Suppressor macrophage (primary cell): ENCODE data around the gene ZNF619.

Experiments
- DNase-seq, 4 experiments: peaks; one replicate each; pipeline ENCODE4 v3.0.0-alpha.2; 2020 to 2022

The ZNF619 gene

GRCh38 chr3:40465456-40465855, 11.5 kb upstream of the ZNF619 start:
- no peak for DNase-seq

GRCh38 chr3:40468018-40468417, 8.9 kb upstream of the ZNF619 start:
- DNase-seq, result no peak

DNA sequence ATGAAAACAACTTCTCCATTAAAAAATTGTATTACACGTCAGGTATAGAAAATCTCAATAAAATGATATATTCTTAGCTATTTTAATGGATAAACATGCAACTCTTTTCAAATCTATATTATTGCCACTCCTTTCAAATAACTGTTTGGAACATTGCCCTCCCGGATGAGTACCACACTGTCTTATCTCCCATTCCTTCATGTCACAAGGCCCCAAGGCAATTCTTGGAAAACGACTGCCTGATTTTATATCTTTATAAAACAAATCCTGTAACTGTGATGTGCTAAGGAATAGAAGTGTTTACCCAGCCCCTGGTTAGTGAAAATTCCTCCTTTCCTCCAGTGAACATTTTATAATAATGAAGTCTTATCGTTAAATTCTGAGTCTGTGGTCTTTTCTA, 6.2 kb upstream of the ZNF619 start:
- DNase-seq, result no peak

- peak; percentile 42 to 74 (median 62) for DNase-seq
Observed at GRCh38 chr3:40477666-40478065, 744 bp downstream of the ZNF619 start.

- no peak for DNase-seq
Observed at GRCh38 chr3:40487172-40487571, 10.2 kb downstream of the ZNF619 start.

DNA sequence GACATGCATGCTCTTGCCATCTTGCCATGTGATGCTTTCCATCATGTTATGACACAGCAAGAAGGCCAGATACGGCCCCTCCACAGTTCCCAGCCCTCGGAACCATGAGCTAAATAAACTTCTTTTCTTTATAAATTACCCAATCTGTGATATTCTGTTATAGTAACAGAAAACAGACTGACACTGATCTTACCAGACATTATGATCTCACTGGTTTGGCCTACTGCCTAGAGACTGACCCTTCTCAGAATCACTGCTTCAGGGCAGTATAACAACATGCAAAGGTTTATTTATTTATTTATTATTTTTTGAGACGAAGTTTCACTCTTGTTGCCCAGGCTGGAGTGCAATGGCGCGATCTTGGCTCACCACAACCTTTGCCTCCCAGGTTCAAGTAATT, 14.0 kb downstream of the ZNF619 start:
- no peak for DNase-seq

DNA sequence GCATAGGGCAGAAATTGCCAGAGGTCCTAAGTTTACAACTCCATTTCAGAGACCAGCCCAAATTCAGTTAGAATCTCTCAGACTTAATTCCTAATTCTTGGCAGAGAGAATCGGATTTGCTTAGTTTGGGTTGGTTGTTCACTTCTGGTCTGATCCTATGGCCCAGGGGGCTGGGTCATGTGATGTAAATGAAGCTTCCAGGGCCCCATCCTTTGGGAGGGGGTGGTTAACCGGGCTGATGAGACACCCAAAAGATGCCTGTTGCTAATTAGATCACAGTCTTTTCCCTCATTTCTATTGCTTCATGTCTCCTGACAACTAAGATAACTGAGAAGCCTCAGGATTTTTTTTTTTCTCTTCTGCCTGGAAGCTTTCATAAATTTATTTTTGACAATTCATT, 17.8 kb downstream of the ZNF619 start:
- DNase-seq, result no peak

DNA sequence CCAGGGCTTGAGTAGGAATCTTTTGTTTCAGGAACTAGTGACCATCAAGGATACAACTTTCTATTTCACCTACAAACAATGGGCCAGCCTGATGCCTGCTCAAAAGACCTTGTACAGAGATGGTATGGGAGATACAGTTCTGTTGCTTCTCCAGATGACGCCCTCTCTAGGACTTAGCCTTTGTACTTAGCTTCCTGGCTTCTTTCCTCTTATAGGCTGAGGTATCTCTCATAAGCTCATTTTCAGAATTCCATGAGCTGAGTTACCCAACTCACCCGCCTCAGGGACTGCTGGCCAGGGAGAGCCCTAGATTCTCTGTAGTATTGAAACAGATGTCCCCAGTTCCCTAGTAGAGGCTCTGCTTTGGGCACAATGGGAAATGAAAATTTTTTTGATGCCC, 20.4 kb downstream of the ZNF619 start:
- DNase-seq, result no peak

DNA sequence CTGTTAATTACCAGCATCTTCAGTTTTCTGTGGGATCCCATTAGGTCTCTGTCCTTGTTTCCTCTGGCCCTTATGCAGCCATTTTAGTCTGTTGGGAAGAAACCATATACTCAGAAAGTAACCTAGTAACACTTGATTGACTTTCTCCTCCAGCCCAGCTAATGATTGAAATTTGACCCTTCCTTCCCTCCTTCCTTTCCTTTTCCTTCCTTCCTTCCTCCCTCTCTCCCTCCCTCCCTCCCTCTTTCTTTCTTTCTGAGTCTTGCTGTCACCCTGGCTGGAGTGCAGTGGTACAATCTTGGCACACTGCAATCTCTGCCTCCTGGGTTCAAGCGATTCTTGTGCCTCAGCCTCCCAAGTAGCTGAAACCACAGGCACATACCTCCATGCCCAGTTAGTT, 23.0 kb downstream of the ZNF619 start:
- no peak for DNase-seq

- no peak for DNase-seq
Observed at GRCh38 chr3:40502034-40502433, 25.1 kb downstream of the ZNF619 start.

DNA sequence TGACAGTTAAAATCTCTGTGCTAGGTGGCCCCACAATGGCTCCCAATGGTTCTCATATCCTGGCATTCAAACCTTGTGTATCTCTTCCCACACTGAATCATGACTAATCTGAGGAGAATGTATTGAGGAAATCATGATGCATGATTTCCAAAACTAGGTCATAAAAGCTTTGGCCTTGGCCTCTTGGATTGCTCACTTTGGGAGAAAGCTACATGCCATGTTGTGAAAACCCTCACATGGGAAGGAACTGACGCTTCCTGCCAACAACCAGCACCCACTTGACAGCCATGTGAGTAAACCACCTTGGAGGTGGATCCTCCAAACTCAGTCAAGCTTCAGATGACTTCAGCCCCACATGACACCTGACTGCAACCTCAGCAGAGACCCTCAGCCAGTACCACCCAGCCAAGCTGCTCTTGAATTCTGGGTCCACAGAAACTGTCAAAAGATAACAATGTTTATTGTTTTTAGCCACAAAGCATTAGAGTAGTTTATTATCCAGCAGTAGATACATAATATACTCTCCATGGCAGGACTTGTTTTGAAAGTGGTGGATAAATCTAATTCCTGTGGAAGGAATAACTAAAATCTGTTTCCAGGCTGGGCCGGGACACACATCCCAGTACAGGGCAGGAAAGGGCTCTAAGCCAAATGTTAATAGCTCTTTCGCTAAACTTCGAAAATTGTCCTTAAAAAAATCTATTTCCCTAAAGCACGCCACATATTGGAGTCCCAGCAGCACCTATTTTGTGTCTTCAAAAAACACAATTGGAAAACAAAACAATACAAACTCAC, 27.9 kb downstream of the ZNF619 start:
- peak; percentile 75 to 93 (median 86) for DNase-seq

DNA sequence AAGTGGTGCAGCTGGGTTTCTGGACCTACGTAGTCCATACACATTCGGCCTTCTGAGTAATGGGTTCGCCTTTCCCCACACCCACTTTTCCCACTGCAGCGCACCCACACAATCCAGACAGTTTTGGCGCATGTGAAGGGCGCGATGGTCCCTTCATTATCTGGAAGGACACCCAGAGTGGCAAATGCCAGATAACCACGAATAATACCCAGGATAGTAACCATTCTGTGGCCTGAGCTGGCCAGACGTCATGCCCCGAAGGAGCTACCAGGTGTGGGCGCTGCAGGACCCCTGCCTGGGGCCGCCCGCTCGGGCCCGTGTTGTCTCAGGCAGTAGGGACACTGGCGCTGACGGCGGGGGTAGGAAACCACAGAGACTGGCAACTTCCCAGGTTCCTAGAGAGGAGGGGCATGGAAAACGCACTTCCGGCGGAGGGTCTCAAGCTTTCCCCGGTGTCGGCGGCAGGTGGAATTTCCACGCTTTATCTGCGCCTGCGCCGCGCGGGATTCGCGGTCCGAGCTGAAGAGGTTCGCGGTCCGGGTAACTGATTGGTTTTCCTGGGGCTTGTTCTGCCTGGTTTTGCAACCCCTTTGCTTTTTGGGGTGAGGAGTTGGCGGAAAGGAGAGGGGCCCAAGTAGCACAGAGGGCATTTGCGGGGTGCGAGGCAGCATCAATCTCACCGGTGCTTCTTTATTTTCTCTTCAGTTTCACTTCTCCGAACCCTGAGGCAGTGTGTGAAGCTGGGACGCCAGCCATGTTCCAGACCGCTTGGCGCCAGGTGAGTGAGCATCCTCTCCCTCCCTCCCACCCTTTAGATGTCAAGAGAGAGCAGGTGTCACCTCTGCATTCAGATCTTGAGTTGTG, 28.9 kb downstream of the ZNF619 start, which contains the start of gene ZNF620:
Gene ZNF620, plus strand, starts transcription at position 441 of the 864 bp plus-strand sequence. Its CDS starts 314 bp downstream, at position 755.
- peak; percentile 47 to 69 (median 52) for DNase-seq

DNA sequence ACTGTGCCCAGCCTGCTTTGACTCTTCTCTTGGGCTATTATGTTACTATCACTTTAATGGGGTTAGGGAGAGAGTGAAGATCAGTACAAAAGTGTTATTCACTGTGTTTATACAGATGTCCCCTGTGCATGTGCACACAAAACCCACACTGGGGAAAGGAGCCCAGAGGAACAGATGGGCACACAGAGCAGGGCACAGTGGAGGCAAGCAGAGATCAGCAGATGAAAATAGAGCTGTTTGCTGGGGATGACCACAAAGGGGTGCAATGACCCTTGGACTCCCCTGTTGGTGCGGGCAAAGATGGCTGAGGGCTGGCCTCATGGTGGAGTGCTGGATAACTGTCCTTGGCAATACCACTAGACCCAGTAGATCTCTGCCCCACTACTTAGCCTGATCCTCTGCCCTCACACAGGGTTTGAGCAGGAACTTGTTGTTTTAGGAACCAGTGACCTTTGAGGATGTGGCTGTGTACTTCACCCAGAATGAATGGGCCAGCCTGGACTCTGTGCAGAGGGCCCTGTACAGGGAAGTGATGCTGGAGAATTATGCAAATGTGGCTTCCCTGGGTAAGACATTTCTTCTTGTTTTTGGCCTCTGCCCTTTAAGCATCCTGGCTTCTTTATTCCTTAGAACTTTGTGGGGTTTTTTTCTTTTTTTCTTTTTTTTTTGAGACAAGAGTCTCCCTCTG, 34.3 kb downstream of the ZNF619 start:
- DNase-seq, result peak in 3 of 4 experiments; percentile 25 to 35 (median 30)

- DNase-seq, result no peak
Observed at GRCh38 chr3:40516201-40516600, 39.3 kb downstream of the ZNF619 start.

DNA sequence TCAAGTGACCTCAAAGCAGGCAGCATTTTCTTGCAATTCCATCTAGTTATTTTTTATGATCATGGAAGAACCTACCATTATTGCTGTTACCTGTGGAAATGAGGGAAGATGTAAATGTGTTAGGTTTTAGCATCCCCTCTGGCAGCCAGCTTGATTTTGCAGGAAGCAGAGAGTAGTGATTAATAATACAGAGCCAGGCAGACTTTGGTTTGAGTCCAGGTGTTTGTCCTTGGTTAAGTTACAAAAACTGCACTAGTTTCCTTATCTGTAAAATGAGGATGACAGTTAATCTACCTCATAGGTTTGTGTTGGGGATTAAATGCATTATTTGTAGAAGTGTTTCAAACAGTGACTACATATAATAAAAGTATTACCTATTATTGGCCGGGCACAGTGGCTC, 41.1 kb downstream of the ZNF619 start:
- DNase-seq, result no peak

DNA sequence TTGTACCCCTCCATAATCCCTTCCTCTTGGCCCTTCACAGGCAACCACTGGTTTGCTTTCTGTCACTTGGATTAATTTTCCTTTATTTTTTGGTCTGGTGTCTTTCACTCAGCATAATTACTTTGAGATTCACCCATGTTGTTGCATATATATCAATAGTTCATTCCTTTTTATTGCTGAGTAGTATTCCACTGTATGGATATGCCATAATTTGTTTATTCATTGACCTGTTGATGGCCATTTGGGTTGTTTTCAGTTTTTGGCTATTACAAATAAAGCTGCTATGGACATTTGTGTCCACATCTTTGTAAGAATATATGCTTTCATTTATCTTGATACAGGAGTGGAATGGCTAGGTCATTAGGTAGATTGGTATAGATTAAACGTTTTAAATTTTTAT, 41.9 kb downstream of the ZNF619 start:
- DNase-seq, result no peak

GRCh38 chr3:40521254-40521653, 44.3 kb downstream of the ZNF619 start:
- DNase-seq, result no peak

- DNase-seq, result no peak
Observed at GRCh38 chr3:40523781-40524180, 46.9 kb downstream of the ZNF619 start.

DNA sequence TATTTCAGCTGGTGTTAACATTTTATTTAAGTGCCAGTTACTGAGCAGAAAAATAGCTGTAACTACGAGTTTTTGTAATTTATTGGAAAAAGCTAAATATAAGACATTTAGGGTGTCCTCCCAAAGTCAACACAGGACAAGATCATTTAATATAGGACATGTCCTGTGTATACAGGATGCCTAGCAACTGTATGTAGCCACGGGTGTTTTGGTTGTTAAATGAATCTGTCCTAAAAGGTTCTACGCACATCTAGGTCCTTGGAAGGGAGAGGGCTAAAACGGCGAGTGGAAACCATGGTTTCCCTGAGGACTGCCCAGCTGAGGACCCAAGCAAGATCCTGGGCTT, 47.3 kb downstream of the ZNF619 start:
- DNase-seq, result peak in 1 of 4 experiments; percentile 12

- DNase-seq, result peak; percentile 92 to 96 (median 95)
Observed at GRCh38 chr3:40524568-40525285, 47.8 kb downstream of the ZNF619 start, which contains the start of gene ZNF621. Gene ZNF621 (plus strand): TSS chr3:40524960. CDS start chr3:40525841, 881 bp downstream.

DNA sequence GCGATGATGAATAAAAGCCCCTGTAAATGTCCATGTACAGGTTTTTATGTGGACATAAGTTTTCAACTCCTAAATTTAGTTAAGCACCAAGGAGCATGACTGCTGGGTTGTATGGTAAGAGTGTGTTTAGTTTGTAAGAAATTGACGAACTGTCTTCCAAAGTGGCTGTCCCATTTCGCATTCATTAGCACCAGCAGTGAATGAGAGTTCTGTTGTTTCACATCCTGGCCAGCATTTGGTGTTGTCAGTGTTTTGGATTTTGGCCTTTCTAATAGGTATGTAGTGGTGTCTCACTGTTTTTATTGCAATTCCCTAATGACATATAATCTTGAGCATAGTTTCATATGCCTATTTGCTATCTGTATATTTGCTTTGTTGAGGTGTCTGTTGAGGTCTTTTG, 51.5 kb downstream of the ZNF619 start:
- no peak for DNase-seq

- no peak for DNase-seq
Observed at GRCh38 chr3:40532252-40532651, 55.3 kb downstream of the ZNF619 start.
